ENCODE data around the gene INAFM2. TPM values are rescaled to one million over a fixed set of nuclear protein-coding genes. Genes with fewer than 3 reads are reported as not detected.

The INAFM2 gene
- total RNA-seq, 2 experiments from 2014 or later, result 6.7 to 7.4 TPM

DNA sequence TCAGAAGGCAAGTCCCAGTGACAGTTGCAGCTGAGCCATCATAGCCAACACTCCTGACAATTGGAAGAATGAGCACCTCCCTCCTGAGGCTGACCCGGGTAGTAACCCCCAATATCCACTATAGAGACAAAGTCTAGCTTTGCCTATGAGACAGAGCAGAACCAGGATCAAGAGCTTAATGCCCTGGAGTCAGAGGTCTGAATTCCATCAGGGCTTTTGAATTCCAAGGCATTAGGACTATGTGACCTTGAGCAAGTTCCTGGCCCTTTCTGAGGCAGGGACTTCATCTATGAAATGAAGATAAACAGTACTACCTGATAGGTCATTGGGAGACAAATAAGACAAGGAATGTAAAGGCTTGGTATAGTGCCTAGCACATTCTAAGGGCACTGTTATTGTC is 3.1 kb upstream of the INAFM2 start:
- ChIA-PET POLR2A (interaction anchor here (1.8 kb wide), 1 partner anchor 12 kb away, joined by 4 read pairs; no protein-coding TSS in a partner anchor), CTCF (interaction anchor here (0.6 to 23.9 kb wide), 15 partner anchors 9 to 187 kb away, joined by 3 to 500 read pairs (median 7); partner anchors contain the start of gene PLCB2)
- H3K27ac Mint-ChIP-seq, result peak overlapping the region; percentile 15
- DNase-seq, result no peak
- intact Hi-C loops (cut with micrococcal nuclease), result loop anchor here (5.0 kb wide), 2 partner anchors 37 to 38 kb away; partner anchors contain the start of genes ANKRD63 and DISP2
- peaks cover 3% of the 10 kb centered on the region for H3K27me3 Mint-ChIP-seq
- H3K4me1 Mint-ChIP-seq (ENCODE audit: low read depth), result peaks cover 13% of the 10 kb centered on the region
- no peak overlapping the region for H3K4me3 Mint-ChIP-seq
- H3K9me3 Mint-ChIP-seq, result no peaks in the 10 kb centered on the region
- H3K36me3 Mint-ChIP-seq, result no peaks in the 10 kb centered on the region

DNA sequence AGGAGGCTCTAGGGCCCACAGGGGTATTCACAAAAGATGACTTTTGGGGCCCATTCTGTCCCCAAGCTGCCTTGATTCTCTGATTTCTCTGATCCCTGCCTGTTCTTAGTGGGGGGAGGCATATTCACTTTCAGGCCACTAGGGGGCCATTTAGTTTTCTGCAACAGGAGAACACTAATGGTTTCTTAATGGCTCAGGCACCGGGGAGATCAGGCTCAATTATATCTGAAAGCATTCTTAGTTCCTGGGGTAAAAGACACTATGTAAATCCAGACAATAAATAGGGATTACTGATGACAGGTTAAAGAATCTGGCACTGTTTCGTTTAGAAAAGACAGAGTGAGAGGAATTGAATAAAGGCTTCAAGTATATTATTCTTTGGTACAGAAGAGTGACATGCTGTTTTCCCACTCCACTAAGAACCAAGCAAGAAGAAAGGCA is 2.5 kb upstream of the INAFM2 start:
- H3K4me3 Mint-ChIP-seq, result no peak overlapping the region
- peaks cover 16% of the 10 kb centered on the region for H3K4me1 Mint-ChIP-seq (ENCODE audit: low read depth)
- no peak overlapping the region for H3K27ac Mint-ChIP-seq
- H3K9me3 Mint-ChIP-seq, result no peaks in the 10 kb centered on the region
- intact Hi-C loops (cut with micrococcal nuclease), result loop anchor here (1.0 to 5.0 kb wide), 3 partner anchors 17 to 39 kb away; partner anchors contain the start of genes ANKRD63 and DISP2
- peaks cover 3% of the 10 kb centered on the region for H3K27me3 Mint-ChIP-seq
- peak; percentile 66 for DNase-seq
- CTCF ChIA-PET, result interaction anchor here (0.6 to 23.9 kb wide), 19 partner anchors 8 to 275 kb away, joined by 3 to 500 read pairs (median 7); partner anchors contain the start of genes ANKRD63, CCDC9B and PLCB2
- H3K36me3 Mint-ChIP-seq, result no peaks in the 10 kb centered on the region
- POLR2A ChIA-PET, result no interaction called here

DNA sequence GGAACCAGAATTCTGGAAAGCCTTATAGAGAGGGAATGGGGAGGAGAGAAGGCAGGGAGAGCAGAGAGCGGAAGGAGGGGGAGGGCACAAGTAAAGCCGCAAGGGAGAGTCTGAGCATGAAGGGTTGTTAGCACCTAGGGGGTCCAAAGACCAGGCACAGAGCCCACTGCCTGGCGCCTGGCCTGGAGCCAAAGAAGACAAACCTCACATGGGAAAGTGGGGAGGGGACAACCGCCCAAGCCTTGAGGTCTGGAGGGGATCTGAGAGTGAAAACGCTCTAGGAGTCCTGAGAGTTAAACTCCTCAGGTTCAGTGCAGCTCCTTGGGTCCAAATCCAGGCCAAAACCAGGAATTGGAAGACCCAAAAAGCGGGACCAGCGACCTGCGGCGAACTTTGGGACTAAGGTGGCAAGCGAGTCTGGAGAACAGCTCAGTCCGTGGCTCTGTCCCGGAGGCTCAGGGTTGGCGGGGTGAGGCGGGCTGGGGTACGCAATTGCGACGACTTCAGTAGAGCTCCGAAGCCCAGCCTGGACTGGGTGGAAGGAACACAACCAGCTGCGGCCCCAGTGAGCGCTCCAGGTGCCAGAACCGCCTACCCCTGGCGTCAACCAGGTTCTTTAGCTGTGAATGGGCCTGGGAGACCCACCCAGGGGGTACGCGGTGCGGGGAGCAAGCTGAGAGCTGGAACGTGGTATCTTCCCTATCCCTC is 807 bp upstream of the INAFM2 start:
- H3K36me3 Mint-ChIP-seq, result no peaks in the 10 kb centered on the region

DNA sequence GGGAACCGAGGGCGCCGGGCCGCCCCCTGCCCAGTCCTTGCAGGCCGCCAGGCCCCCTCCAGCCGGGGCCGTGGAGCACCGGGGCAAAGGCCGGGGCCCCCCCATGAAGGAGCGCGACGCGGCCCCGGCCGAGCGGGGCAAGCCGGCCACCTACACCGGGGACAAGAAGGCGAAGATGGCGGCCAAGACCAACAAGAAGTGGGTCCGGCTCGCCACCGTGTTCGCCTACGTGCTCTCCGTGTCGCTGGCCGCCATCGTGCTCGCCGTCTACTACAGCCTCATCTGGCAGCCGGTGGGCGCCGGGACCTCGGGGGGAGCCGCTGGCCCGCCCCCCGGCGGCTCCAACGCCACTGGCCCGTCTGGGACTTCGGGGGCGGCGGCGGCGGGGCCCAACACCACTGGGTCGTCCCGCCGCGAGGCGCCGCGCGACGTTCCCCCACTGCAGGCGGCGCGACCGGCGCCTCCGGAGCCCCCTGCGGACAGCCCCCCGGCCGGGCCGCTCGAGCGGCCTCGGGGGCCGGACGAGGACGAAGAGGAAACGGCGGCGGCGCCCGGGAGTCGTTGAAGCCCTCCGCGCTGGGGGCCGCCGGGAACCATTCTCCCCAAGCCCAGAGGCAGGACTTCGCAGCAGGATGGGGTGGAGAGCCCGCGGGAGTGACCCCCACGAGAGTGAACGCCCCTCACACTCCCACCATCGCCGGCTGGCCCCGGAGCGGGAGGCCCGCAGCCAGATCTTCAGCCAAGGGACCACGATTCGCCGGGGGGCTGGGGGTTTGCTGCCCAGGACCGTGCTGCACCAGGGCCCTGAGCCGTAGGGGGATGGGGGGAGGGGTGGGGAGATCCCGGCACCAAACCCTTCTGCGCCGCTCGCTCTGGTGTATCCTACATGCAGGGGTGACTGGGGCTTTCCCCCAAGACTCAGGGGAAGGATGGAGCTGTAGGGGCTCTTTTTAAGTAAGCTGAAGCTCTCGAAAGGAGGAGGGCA is 753 bp downstream of the INAFM2 start:
- Mint-ChIP-seq H3K4me3 (peak overlapping the region; percentile 65), H3K36me3 (no peaks in the 10 kb centered on the region), H3K27ac (no peak overlapping the region), H3K27me3 (no peaks in the 10 kb centered on the region), H3K4me1 (ENCODE audit: low read depth) (peaks cover 18% of the 10 kb centered on the region), H3K9me3 (no peaks in the 10 kb centered on the region)
- peak; percentile 35 for DNase-seq
- ChIA-PET POLR2A (interaction anchor here (0.9 to 2.8 kb wide), 2 partner anchors 17 to 68 kb away, joined by 3 to 13 read pairs; partner anchors contain the start of gene PLCB2), CTCF (interaction anchor here (0.7 to 23.9 kb wide), 9 partner anchors 10 to 285 kb away, joined by 3 to 500 read pairs (median 32); partner anchors contain the start of genes CCDC9B and PLCB2)
- intact Hi-C loops (cut with micrococcal nuclease), result loop anchor here (1.0 to 5.0 kb wide), 3 partner anchors 16 to 42 kb away; partner anchors contain the start of genes ANKRD63 and DISP2

More for the DNA sequence above, 807 bp upstream of the INAFM2 start:
- ChIA-PET POLR2A (interaction anchor here (0.6 to 2.8 kb wide), 5 partner anchors 12 to 275 kb away, joined by 3 to 13 read pairs (median 4); partner anchors contain the start of genes IVD and PLCB2), CTCF (interaction anchor here (0.6 to 23.9 kb wide), 17 partner anchors 8 to 645 kb away, joined by 3 to 500 read pairs (median 5); partner anchors contain the start of genes ANKRD63, CCDC9B, IVD and PLCB2)
- Mint-ChIP-seq H3K27ac (no peak overlapping the region), H3K9me3 (no peaks in the 10 kb centered on the region), H3K27me3 (peaks cover 1% of the 10 kb centered on the region), H3K4me1 (ENCODE audit: low read depth) (peaks cover 18% of the 10 kb centered on the region), H3K4me3 (peak overlapping the region; percentile 60)
- intact Hi-C loops (cut with micrococcal nuclease), result loop anchor here (1.0 to 5.0 kb wide), 3 partner anchors 14 to 40 kb away; partner anchors contain the start of genes ANKRD63 and DISP2
- no peak for DNase-seq

DNA sequence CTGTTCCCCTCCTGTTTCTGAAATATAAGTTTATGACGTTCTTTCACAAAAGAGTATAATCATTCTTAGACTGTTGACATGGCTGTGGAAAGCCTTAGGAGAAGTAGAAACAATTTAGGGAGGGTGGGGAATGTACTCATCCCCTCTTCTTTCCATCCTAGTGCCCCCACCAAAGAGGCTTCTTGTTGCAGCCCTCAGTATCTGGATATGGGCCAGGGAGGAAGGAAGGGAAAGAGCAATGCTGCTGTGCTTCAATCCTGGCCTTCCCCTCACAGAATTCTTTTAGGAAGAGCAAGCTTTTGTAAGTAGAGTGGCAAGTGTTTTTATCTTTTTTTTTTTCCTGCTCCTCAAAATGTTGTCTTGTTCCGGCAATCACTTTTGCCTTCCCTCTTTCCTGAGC is 1.7 kb downstream of the INAFM2 start:
- CTCF ChIA-PET, result interaction anchor here (0.9 to 5.6 kb wide), 6 partner anchors 9 to 51 kb away, joined by 3 to 111 read pairs (median 22); partner anchors contain the start of genes CCDC9B and PLCB2
- no peak for DNase-seq
- Mint-ChIP-seq H3K27ac (no peak overlapping the region), H3K27me3 (no peaks in the 10 kb centered on the region), H3K36me3 (no peaks in the 10 kb centered on the region), H3K9me3 (no peaks in the 10 kb centered on the region), H3K4me1 (ENCODE audit: low read depth) (peaks cover 18% of the 10 kb centered on the region), H3K4me3 (no peak overlapping the region)
- POLR2A ChIA-PET, result interaction anchor here (0.9 kb wide), 1 partner anchor 69 kb away, joined by 3 read pairs; no protein-coding TSS in a partner anchor
- intact Hi-C loops (cut with micrococcal nuclease), result no loop called here

DNA sequence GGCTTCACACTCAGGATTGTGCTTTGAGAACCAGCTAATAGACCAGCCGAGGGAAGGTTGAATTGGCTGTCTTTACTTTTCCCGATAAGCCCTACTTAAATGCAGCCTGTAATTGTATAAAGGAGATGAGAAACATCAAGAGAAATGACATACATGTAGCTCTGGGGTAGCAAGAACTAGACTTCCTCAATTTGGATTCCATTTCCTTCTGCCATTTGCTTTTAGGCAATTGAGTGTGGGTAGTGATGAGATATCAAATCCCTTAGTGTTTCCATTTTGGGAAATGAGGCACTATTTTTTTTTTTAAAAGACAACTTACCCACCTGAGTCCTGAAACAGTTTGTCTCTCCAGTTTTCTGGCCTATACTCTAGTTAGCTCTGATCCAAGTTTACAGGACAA is 2.2 kb downstream of the INAFM2 start:
- DNase-seq, result no peak
- no peaks in the 10 kb centered on the region for H3K9me3 Mint-ChIP-seq
- POLR2A ChIA-PET, result no interaction called here
- intact Hi-C loops (cut with micrococcal nuclease), result no loop called here
- H3K36me3 Mint-ChIP-seq, result no peaks in the 10 kb centered on the region
- no peak overlapping the region for H3K27ac Mint-ChIP-seq
- CTCF ChIA-PET, result interaction anchor here (0.9 to 5.6 kb wide), 6 partner anchors 9 to 51 kb away, joined by 3 to 111 read pairs (median 22); partner anchors contain the start of genes CCDC9B and PLCB2
- no peaks in the 10 kb centered on the region for H3K27me3 Mint-ChIP-seq
- no peak overlapping the region for H3K4me3 Mint-ChIP-seq
- H3K4me1 Mint-ChIP-seq (ENCODE audit: low read depth), result peaks cover 18% of the 10 kb centered on the region

DNA sequence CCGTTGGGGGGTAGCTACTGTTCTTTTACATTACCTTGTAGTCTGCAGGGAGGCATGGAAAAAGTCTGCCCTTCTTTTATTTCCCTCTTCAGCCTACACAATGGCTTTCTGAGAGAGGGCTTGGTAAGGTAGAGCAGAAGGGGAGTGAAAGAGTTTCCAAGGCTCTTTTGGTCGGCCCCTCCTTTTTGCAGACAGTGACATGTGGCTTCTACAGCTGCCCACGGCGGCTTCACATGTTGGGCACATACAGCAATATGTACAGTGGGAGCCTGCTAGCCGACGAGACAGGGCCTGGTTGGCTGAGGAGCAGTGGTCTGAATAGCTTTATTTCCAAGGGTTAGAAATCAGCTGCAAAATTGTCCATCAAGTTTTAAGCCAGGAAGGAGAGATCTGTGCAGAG is 4.0 kb downstream of the INAFM2 start:
- Mint-ChIP-seq H3K27ac (no peak overlapping the region), H3K27me3 (no peaks in the 10 kb centered on the region), H3K9me3 (no peaks in the 10 kb centered on the region), H3K36me3 (no peaks in the 10 kb centered on the region), H3K4me1 (ENCODE audit: low read depth) (peaks cover 14% of the 10 kb centered on the region), H3K4me3 (no peak overlapping the region)
- intact Hi-C loops (cut with micrococcal nuclease), result no loop called here
- DNase-seq, result no peak
- ChIA-PET POLR2A (interaction anchor here (1.5 kb wide), 1 partner anchor 11 kb away, joined by 5 read pairs; no protein-coding TSS in a partner anchor), CTCF (interaction anchor here (1.0 to 5.6 kb wide), 10 partner anchors 10 to 110 kb away, joined by 3 to 111 read pairs (median 6); partner anchors contain the start of genes CCDC9B and PLCB2)

DNA sequence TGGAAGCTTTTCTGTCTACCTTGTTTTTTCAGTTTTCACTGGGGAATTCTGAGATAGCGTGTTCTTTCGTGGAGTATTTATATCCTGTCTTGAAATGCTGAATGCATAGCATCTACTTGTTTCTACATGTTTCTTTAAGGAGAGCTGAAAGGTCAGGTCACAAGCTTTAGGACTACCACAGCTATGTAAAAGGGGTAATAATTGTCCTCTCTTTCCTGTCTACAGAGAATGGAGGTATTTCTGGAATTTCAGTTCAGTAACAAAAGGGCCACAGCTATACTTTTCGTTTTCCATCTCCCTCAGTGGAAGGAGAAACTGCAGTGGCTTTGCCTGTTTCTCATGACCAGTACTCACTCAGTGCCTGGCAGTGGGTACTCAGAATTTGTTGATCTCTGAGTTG is 4.7 kb downstream of the INAFM2 start:
- Mint-ChIP-seq H3K36me3 (no peaks in the 10 kb centered on the region), H3K4me3 (no peak overlapping the region), H3K27ac (no peak overlapping the region), H3K4me1 (ENCODE audit: low read depth) (peaks cover 12% of the 10 kb centered on the region), H3K9me3 (no peaks in the 10 kb centered on the region), H3K27me3 (no peaks in the 10 kb centered on the region)
- no peak for DNase-seq
- ChIA-PET CTCF (interaction anchor here (1.8 to 5.6 kb wide), 6 partner anchors 8 to 53 kb away, joined by 7 to 111 read pairs (median 26); partner anchors contain the start of genes CCDC9B and PLCB2), POLR2A (no interaction called here)
- intact Hi-C loops (cut with micrococcal nuclease), result no loop called here

DNA sequence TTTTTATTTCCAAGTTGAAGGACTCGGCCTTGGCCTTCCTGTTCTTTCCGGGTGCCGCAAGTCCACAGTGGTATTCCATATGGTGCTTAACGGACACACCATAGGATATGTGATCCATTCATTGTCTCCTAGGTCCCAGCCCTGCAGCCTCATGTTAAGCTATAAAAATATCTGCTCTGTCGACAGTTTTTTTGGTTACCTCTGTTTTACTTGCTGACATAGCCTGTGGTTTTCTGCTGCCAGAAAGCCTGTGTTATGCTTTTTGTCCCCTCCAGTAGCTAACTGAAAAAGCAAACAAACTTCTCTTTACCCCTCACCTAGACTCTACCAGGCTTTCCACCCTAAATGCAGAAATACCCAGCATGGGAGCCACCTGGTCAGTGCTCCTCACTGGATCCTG is 5.3 kb downstream of the INAFM2 start:
- ChIA-PET CTCF (interaction anchor here (0.6 to 5.6 kb wide), 7 partner anchors 9 to 54 kb away, joined by 3 to 111 read pairs (median 21); partner anchors contain the start of genes CCDC9B and PLCB2), POLR2A (no interaction called here)
- no peak for DNase-seq
- no peak overlapping the region for H3K4me3 Mint-ChIP-seq
- no peaks in the 10 kb centered on the region for H3K36me3 Mint-ChIP-seq
- no peak overlapping the region for H3K27ac Mint-ChIP-seq
- no peaks in the 10 kb centered on the region for H3K27me3 Mint-ChIP-seq
- peaks cover 14% of the 10 kb centered on the region for H3K4me1 Mint-ChIP-seq (ENCODE audit: low read depth)
- intact Hi-C loops (cut with micrococcal nuclease), result no loop called here
- no peaks in the 10 kb centered on the region for H3K9me3 Mint-ChIP-seq

DNA sequence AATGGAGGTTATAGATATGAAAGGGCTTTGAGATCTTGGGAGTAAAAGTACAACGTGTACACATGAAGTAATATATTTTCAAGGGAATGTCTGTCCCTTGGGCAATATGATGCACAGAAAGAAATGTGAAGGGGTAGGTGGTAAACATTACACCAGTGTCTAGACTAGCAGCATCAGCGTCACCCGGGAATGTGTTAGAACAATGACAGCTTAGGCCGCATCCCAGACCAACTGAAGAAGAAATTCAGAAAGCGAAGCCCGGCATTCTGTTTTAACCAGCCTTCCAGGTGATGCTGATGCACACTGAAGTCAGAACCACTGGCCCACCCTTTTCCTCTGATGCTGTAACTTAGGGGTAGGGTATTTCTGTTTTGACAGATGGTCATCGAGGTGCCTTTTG is 6.3 kb downstream of the INAFM2 start:
- CTCF ChIA-PET, result interaction anchor here (2.5 to 5.6 kb wide), 4 partner anchors 9 to 50 kb away, joined by 9 to 111 read pairs (median 16); partner anchors contain the start of gene CCDC9B
- DNase-seq, result no peak
- Mint-ChIP-seq H3K27me3 (no peaks in the 10 kb centered on the region), H3K9me3 (no peaks in the 10 kb centered on the region), H3K4me1 (ENCODE audit: low read depth) (peaks cover 17% of the 10 kb centered on the region), H3K4me3 (no peak overlapping the region), H3K27ac (no peak overlapping the region), H3K36me3 (no peaks in the 10 kb centered on the region)
- POLR2A ChIA-PET, result no interaction called here
- intact Hi-C loops (cut with micrococcal nuclease), result no loop called here

DNA sequence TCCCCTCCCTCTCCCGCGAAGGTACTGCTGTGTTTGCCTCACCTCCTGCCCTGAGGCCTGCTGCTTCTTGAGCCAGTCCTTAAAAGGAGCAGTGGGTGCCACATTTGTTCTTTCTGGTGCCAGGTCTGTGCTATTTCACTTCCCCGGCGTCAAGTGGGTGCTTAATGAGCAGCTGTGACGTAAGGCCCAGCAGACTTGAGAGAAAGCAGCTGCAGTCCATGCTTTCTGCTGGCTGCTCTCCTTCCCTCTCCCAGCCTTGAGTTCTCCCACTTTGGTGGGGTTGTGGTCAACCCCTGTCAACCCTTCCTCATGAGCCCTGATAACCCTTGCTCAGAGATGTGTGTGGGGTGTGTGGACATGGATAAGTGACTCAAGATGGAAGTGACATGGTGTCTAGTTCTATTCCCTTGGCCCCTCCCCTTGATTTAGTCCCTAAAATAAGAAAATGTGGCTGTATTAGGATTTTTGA is 6.9 kb downstream of the INAFM2 start:
- Mint-ChIP-seq H3K4me1 (ENCODE audit: low read depth) (peaks cover 12% of the 10 kb centered on the region), H3K27me3 (no peaks in the 10 kb centered on the region), H3K36me3 (no peaks in the 10 kb centered on the region), H3K4me3 (no peak overlapping the region), H3K27ac (no peak overlapping the region), H3K9me3 (no peaks in the 10 kb centered on the region)
- CTCF ChIA-PET, result interaction anchor here (1.2 to 3.7 kb wide), 4 partner anchors 10 to 51 kb away, joined by 3 to 21 read pairs (median 10); no protein-coding TSS in a partner anchor
- POLR2A ChIA-PET, result no interaction called here
- intact Hi-C loops (cut with micrococcal nuclease), result no loop called here
- DNase-seq, result no peak

Measured in activated CD4-positive, alpha-beta memory T cell treated with anti-CD3 and anti-CD28 coated beads for 36 hours (primary cell).